PC-3 (cell line): ENCODE data around the gene ITGAE. TPM values are rescaled to one million over a fixed set of nuclear protein-coding genes. Genes with fewer than 3 reads are reported as not detected.
A peak's percentile ranks its signal among the peaks of the same experiment; 100 is the strongest.

Experiments used
- ATAC-seq: fragments of 200-7000 bp; cut with Tn5 transposase; 2 replicates; pipeline ENCODE4 v1.9.1; 2020; ENCODE audit warnings: mild to moderate bottlenecking, moderate library complexity
- BruUV-seq: library from RNA; stranded (reverse); fragments of 400-500 nt; replicated peaks from 2 replicates; lab custom pipeline; 2021; lab: Mats Ljungman, UMichigan
- CTCF ChIA-PET: fragments of 300-600 bp; sonication (Branson Sonifier 250); formaldehyde crosslinking; loops from one replicate; lab custom pipeline; 2022; ENCODE audit warnings: antibody characterized with exemption; lab: Charles Lee
- POLR2A ChIA-PET: fragments of 300-600 bp; sonication (Branson Sonifier 250); formaldehyde crosslinking; loops from one replicate; lab custom pipeline; 2022; ENCODE audit warnings: antibody characterized with exemption; ENCODE audit not compliant: unreplicated experiment; lab: Charles Lee
- DNase-seq: peaks from one replicate; pipeline ENCODE4 v3.0.0-alpha.2; 2015
- H2AFZ ChIP-seq: fragments of 300-600 bp; sonication (generic); 2 replicates; pipeline ENCODE4 v1.6.0; 2016; ENCODE audit warnings: antibody characterized with exemption, low read length
- H3F3A ChIP-seq: fragments of 300-600 bp; sonication (generic); one replicate; pipeline ENCODE4 v1.6.0; 2017; ENCODE audit warnings: antibody characterized with exemption, low read length, control low read depth, mild to moderate bottlenecking; ENCODE audit not compliant: unreplicated experiment
- H3K27ac ChIP-seq: fragments of 300-600 bp; sonication (generic); 2 replicates; pipeline ENCODE4 v1.5.1; 2016; ENCODE audit warnings: mild to moderate bottlenecking, low read length
- H3K27me3 ChIP-seq: fragments of 300-600 bp; sonication (generic); 2 replicates; pipeline ENCODE4 v1.6.1; 2016; ENCODE audit warnings: low read length, mixed read lengths
- H3K36me3 ChIP-seq: fragments of 300-600 bp; sonication (generic); 2 replicates; pipeline ENCODE4 v1.6.1; 2016; ENCODE audit warnings: low read depth, mixed run types, low read length, mixed read lengths
- H3K4me1 ChIP-seq: fragments of 300-600 bp; sonication (generic); 2 replicates; pipeline ENCODE4 v1.5.1; 2016; ENCODE audit warnings: low read length; ENCODE audit not compliant: insufficient read depth
- H3K4me2 ChIP-seq: fragments of 300-600 bp; sonication (generic); 2 replicates; pipeline ENCODE4 v1.6.0; 2016; ENCODE audit warnings: low read length
- H3K4me3 ChIP-seq: fragments of 300-600 bp; sonication (generic); 2 replicates; pipeline ENCODE4 v1.5.1; 2016; ENCODE audit warnings: mild to moderate bottlenecking, low read length, mixed read lengths
- H3K79me2 ChIP-seq: fragments of 300-600 bp; sonication (generic); 2 replicates; pipeline ENCODE4 v1.6.1; 2017; ENCODE audit warnings: low read length, mixed read lengths
- H3K9ac ChIP-seq: fragments of 300-600 bp; sonication (generic); 2 replicates; pipeline ENCODE4 v1.6.0; 2016; ENCODE audit warnings: mild to moderate bottlenecking, low read length
- H3K9me2 ChIP-seq: fragments of 300-600 bp; sonication (generic); replicated peaks from 2 replicates; pipeline ENCODE4 v1.6.1; 2016; ENCODE audit warnings: mixed run types, low read length, mixed read lengths
- H3K9me3 ChIP-seq: fragments of 300-600 bp; sonication (generic); 2 replicates; pipeline ENCODE4 v1.6.1; 2016; ENCODE audit warnings: low read length, mixed read lengths
- H4K20me1 ChIP-seq: fragments of 300-600 bp; sonication (generic); 2 replicates; pipeline ENCODE4 v1.6.1; 2016; ENCODE audit warnings: low read length, mixed read lengths
- EZH2 ChIP-seq: fragments of 300-600 bp; sonication (generic); IDR thresholded peaks from one replicate; pipeline ENCODE4 v1.6.1; 2017; ENCODE audit warnings: antibody characterized with exemption, mild to moderate bottlenecking, low read length; ENCODE audit not compliant: unreplicated experiment
- EZH2phosphoT487 ChIP-seq: fragments of 300-600 bp; sonication (generic); IDR thresholded peaks from 2 replicates; pipeline ENCODE4 v1.6.1; 2018; ENCODE audit warnings: mild to moderate bottlenecking, antibody characterized with exemption, low read length, borderline replicate concordance
- intact Hi-C: fragments of 100-400 bp; cut with micrococcal nuclease; formaldehyde crosslinking; loops from 2 replicates; pipeline ENCODE4 v1.9.0; 2023
- total RNA-seq: library from RNA; depleted of rRNA; stranded (reverse); fragments of >200 nt; gene quantifications from 2 replicates; pipeline ENCODE4 v1.2.3, GENCODE V29; 2014
- TF ChIP-seq, protein P1 (sequence below): fragments of 300-600 bp; sonication (generic); conservative IDR thresholded peaks from 2 replicates; pipeline ENCODE4 v1.5.1; 2017; ENCODE audit warnings: antibody characterized with exemption, low read depth, mild to moderate bottlenecking, low read length

The ITGAE gene
- total RNA-seq, 1 experiment from 2014 or later, result 42.0 TPM

DNA sequence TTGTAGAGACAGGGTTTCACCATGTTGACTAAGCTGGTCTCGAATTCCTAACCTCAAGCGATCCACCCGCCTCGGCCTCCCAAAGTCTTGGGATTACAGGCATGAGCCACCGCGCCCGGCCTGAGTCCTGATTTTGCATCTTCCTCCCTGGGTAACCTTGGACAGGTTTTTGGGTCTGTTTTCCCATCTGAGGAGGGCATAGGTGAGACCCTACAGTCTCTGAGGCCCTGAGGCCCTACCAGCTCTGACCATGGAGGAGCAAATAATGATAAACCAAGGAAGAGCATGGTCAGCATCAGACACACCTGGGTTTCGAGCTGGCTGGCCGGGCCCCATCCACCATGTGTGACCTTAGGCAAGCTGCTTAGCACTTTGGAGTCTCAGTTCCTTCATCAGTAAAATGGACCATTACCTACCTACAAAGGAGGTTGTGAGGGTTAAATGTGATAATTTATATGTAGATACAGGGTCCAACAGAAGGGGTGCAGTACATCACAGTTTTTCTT, 46.2 kb upstream of the ITGAE start:
- Histone ChIP-seq H3K27ac (no peak overlapping the region), H3K4me3 (no peak overlapping the region), H3K27me3 (no peaks in the 10 kb centered on the region), H3K9me2 (no peaks in the 10 kb centered on the region), H3K79me2 (peaks cover 29% of the 10 kb centered on the region), H3K4me1 (no peaks in the 10 kb centered on the region), H4K20me1 (0 out of 2 replicates have a peak, but pooled peaks cover 4% of the 10 kb centered on the region), H3K9me3 (no peaks in the 10 kb centered on the region), H3K4me2 (no peak overlapping the region), H3K36me3 (no peaks in the 10 kb centered on the region; the same call in 1 of the 2 replicates), H2AFZ (no peak overlapping the region), H3K9ac (no peak overlapping the region), H3F3A (no peaks in the 10 kb centered on the region)
- TF ChIP-seq EZH2phosphoT487, result no peak
- TF ChIP-seq, protein P1, sequence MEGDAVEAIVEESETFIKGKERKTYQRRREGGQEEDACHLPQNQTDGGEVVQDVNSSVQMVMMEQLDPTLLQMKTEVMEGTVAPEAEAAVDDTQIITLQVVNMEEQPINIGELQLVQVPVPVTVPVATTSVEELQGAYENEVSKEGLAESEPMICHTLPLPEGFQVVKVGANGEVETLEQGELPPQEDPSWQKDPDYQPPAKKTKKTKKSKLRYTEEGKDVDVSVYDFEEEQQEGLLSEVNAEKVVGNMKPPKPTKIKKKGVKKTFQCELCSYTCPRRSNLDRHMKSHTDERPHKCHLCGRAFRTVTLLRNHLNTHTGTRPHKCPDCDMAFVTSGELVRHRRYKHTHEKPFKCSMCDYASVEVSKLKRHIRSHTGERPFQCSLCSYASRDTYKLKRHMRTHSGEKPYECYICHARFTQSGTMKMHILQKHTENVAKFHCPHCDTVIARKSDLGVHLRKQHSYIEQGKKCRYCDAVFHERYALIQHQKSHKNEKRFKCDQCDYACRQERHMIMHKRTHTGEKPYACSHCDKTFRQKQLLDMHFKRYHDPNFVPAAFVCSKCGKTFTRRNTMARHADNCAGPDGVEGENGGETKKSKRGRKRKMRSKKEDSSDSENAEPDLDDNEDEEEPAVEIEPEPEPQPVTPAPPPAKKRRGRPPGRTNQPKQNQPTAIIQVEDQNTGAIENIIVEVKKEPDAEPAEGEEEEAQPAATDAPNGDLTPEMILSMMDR, result no peak
- no peak for TF ChIP-seq EZH2
- DNase-seq, result no peak
- CTCF ChIA-PET, result no interaction called here
- no TSS peak for BruUV-seq
- ATAC-seq, result no peak
- POLR2A ChIA-PET, result no interaction called here
- intact Hi-C loops, result no loop called here

DNA sequence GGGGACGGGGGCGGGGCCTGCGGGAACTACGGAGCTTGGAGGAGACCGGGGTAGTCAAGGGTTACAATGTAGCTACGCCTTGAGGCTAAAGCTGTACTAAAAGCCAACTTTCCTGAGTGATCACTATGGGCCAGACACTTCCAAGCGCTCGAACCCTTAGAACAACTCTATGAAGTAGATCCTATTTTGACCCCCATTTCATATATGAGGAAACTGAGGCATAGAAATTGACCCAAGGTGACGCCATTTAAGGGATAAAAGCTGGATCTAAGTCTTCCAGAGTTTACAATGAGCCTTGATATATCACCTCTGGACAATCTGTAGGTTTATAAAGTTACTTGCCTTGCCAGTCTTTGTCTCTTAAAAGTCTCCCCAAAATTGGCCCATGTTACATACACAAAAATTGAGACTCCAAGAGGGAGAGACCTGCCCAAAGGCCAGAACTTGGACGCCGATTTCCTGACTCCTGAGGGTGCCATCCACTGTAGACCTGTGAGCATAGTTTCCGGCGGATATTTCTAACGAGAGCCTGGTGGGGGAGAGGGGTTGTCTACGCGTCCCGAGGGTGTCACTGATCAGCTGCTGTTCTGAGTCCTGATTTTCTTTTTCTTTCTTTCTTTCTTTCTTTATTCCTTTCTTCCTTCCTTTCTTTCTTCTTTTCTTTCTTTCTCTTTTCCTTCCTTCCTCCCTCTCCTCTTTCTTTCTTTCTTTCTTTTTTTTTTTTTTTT, 45.6 kb upstream of the ITGAE start:
- H3K9ac ChIP-seq, result no peak overlapping the region

More for the DNA sequence above, 45.6 kb upstream of the ITGAE start:
- BruUV-seq, result no TSS peak
- no peak overlapping the region for H3K27ac ChIP-seq
- H3K27me3 ChIP-seq, result no peaks in the 10 kb centered on the region
- TF ChIP-seq, protein P1, result no peak
- TF ChIP-seq EZH2 (no peak), EZH2phosphoT487 (no peak)
- peak overlapping the region; percentile 59 for H2AFZ ChIP-seq
- H3K79me2 ChIP-seq, result peaks cover 29% of the 10 kb centered on the region
- ATAC-seq (no peak), DNase-seq (no peak)
- peak overlapping the region; percentile 63 for H3K4me2 ChIP-seq
- ChIA-PET POLR2A (interaction anchor here (0.5 kb wide), 1 partner anchor 56 kb away, joined by 3 read pairs; no protein-coding TSS in a partner anchor), CTCF (interaction anchor here (0.6 to 1.3 kb wide), 9 partner anchors 13 to 1365 kb away, joined by 3 to 8 read pairs (median 4); partner anchors contain the start of gene CAMKK1)
- intact Hi-C loops, result no loop called here
- H3K36me3 ChIP-seq, result no peaks in the 10 kb centered on the region; the same call in 1 of the 2 replicates
- no peaks in the 10 kb centered on the region for H3F3A ChIP-seq
- 0 out of 2 replicates have a peak, but pooled peaks cover 4% of the 10 kb centered on the region for H4K20me1 ChIP-seq
- no peaks in the 10 kb centered on the region for H3K4me1 ChIP-seq
- H3K9me2 ChIP-seq, result no peaks in the 10 kb centered on the region
- H3K4me3 ChIP-seq, result peak overlapping the region; percentile 94; the same call in 1 of the 2 replicates
- H3K9me3 ChIP-seq, result no peaks in the 10 kb centered on the region
